HG03460 (cell line): Measurements from ENCODE around the gene UBN1.

Experiments
- ATAC-seq: cut with Tn5 transposase; IDR thresholded peaks from one replicate; pipeline ENCODE4 v1.9.1; 2021; ENCODE audit not compliant: unreplicated experiment

Gene UBN1

DNA sequence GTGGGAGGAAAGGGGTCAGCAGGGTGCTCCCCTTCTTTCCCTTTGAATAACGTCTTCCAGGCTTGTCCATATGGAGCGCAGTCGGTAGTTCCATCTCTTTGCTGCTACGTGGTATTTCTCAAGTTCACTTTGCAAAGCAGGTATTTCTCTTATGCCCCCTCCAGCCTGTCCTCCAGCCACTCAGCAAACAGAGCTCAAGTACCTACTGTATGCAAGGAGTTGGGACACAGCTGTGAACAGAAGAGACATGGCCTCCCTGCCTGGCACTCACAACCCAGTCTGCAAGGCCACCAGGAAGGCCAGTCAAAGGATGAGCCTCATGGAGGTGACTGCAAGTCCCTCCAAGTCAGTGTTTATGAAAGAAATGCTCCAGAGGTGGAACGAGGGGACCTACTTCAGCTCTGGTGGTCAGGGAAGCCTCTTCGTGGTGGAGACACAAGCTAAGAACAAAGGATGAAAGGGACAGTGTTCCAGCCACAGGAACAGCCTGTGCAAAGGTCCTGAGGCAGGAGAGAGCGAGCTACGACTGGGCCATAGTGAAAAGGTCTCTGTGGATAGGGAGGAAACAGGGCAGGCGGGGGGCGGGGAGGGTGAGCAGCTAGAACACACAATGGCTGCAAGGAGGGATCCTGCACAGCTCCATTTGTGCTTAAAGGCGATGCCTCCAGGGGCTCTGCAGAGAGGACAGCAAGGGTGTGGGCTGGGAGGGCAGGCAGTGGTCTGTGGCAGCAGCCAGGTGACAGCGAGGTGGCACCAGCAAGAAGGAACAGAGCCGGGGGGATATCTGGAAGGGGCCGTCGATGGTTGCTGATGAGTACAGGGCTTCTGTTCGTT lies 57.0 kb downstream of the UBN1 start:
- no peak for ATAC-seq

DNA sequence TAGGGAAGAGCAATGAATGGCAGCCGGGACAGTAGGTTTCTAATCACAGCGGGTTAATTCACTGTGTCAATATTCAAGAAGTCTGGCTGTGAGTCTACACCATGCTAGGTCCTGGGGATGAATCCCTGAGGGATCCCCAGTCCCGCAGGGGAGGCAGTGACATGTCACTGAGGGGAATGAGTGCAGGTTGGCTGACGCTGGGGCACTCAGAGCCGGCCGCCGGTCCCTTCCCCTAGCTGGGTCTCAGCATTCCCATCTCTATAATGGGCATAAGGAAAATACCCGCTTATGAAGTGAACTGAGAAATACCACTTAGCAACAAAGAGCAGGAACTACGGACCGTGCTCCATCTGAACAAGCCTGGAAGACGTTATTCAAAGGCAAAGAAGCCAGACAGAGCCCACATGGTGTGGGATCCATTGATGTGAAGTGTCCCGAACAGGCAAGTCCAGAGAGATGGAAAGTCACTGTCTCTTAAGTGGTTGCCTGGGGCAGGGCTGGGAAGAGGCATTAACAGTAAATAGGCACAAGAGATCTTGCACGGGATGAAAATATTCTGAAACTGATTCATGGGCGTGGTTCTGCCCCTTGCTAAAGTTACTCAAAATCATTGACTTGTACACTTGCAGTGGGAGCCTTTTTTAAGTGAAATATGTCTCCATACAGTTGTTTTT lies 57.8 kb downstream of the UBN1 start:
- no peak for ATAC-seq

DNA sequence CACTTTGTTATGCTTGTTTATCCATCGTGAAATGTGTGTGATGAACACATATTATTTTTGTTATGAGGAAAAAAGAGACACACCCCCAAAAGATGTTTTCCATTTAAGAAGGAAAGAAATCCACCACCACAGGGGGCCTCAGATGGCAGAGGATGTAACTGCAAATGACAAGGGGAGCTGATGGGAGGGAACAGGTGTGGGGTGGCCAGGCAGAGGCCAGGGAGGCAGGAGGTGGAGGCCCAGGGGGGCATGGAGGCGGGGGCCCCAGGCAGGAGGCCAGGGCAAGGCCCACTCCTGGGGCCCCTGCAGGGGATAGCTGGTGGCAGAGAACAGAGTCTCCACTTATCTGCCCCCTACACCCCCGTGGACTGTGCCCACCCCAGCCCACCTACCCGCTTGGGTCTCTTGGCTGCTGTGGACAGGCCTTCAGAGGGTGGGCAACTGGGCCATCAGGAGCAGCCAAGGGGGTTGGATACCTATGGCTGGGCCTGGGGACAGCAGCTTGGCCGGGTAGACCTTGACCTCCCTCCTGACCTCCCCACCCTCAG lies 61.6 kb downstream of the UBN1 start:
- no peak for ATAC-seq

DNA sequence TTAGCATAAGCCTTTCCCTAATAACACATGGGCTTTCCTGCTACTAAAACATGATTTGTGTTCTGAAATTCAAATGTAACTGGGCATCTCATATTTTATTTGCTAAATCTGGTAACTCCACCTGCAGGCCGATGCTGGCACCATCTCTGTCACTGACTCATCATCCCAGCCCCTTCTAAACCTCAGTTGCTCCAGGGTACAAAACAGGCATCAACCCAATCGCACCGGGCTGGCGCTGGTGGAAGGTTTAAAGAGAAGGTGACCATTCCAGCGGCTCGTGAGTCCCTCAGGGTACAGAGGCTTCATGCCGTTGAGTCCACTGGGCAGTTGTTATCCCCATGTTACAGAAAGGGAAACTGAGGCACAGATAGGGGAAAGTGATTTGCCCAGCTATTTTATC lies 62.5 kb downstream of the UBN1 start:
- ATAC-seq = no peak

DNA sequence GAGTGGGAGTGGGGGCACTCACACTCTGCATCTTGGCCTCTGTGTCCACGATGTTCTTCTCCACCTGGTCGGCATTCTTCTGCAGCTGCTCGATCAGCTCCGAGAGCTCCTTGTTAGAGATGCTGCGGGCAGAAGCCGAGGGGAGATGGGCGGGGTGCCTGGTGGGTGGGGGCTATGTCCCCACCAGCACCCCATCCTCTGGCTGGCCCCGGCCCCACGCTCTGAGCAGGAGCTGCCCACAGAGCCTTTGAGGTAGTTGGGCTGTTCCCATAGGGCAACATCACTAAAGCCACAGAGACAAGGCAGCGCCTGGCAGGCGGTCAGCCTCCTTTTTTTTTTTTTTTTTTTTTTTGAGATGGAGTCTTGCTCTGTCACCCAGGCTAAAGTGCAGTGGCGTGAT lies 63.5 kb downstream of the UBN1 start:
- no peak for ATAC-seq

DNA sequence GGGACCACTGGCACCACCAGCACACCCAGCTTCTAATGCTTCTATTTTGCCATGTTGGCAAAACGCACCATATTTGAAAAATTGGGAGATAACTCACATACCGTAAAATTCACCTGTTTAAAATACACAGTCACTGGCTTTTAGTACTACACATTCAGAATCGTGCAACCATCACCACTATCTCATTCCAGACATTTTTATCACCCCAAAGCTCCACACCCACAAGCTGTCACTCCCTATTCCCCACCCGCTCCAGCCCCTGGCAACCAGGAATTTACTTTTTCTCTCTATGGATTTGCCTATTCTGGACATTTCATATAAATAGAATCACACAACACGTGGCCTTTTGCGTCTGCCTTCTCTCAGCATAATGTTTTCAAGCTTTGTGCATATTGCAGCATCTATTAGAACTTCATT lies 64.7 kb downstream of the UBN1 start:
- ATAC-seq = no peak

DNA sequence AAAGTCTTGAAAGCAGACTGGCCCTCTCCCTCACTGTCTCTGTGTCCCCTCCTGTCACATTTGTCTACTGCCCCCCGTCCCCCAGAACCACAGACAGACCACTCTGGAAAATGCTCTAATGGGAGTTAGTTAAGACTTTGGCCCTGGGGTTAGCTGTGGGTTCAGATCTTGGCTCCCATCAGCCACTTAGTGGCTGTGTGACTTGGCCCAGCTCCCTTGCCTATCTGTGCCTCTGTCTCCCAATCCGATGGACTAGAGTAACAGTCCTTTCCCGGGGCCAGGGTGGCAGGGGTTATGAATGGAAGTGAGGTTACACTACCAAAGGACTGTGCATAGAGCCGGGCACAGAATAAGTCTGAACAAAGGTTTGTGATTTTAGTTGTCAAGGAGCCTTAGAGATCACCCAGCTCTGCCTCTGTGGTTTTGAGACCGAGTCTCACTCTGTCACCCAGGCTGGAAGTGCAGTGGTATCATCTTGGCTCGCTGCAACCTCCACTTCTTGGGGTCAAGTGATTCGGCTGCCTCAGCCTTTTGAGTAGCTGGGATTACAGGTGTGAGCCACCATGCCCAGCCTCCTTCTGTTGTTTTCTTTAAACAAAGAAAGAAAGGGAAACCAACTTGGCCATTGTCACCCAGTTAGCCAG lies 66.0 kb downstream of the UBN1 start:
- no peak for ATAC-seq

DNA sequence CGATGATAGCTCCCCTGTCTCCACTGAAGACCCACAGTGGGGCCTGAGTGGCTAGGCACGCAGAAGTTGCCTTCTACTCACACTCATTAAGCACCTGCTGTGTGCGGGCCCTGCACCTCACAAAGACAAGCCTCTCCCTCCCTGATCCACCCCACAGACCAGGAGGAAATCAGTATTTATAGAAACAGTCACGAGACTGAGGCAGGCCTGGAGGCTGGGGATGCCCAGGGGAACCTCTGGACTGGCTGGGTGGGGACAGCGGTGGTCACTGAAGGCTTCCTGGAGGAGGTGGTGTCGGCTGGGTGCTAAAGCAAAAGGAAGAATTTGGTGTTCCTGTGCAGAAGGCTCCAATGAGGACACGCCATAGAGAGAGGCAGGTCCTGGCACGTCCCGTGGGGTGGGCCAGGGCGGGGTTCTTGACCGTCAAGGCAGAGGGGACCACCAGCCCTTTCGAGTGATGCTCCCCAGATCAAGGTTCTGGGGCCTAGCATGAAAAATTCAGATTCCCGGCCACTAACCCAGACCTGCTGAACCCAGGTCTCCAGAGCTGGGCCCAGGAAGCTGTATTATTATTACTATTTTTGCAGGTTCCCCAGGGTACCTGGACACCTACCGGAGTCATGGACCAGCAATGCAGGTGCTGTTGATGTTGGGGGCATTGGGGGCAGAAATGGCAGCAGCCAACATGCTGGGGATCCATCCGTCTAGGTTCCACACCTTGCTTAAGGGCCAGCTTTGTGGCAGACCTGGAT lies 66.7 kb downstream of the UBN1 start:
- ATAC-seq = no peak

DNA sequence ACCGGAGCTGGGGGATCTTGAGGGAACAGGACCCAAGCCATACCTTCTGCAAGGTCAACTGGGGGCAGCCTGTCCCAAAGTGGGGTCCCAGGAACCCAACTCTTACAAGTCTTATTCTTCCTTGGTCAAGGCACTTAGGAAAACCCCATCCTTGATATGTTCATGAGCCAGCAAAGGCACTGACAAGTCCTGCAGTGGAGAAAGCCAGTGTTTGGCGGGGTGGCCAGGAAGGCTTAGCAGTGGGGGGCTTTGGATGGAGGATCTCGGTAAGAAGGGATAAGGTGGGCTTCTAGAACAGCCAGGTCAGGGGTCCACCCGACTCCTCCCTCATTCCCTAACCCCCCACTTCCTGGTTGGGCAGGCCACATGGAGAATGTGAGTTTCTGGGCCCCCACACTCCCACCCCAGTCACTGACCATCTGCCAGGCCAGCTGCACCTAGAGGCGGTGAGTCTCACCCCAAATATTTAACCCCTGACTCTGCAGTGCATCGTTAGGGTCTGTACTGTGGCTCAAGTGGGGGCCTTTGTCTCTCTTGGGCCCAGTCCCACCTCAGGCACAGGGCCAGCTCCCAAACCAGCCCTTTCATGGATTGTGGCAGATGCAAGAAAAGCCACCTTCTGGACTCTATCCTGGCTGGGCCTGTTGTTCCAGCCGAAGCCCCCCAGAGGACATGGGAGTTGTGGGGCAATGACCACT lies 67.4 kb downstream of the UBN1 start:
- ATAC-seq = no peak

DNA sequence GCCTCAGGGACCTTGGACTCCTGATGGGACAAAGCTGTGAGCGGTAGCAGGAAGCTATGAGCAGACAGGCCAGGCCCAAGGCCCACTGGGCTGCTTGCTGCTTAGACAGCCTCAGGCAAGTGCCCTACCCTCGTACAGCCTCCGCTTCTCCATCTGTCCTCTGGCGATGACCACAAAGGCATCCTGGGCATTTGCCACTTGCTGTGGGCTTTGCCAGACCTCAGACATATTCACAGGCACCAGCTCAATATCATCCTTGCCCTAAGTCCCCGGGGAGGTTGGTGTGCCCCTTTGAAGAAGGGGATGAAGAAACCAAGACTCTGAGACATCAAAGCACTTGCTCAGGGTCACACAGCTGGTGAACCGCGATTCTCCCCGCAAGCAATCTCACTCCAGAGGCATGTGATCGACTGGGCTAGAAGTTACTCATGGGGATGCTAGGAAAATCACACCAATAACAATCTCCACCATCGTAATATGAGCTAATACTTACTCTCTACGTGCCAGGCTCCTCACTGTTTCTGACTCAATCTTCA lies 68.0 kb downstream of the UBN1 start:
- no peak for ATAC-seq

DNA sequence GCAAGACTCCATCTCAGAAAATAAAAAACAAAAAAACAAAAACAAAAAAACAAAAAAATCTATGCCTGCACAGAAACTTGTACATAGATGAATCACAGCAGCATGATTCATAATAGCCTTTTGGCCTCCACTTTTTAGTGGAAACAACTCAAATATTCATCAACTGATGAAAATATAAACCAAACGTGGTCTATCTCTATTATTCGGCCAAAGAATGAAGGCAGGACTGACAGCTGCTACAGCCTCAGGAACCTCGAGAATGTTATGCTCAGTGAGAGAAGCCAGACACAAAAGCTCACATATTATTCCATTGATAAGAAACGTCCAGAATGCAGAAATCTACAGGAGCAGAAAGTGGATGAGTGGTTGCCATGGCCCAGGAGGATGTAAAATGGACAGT lies 69.8 kb downstream of the UBN1 start:
- no peak for ATAC-seq

DNA sequence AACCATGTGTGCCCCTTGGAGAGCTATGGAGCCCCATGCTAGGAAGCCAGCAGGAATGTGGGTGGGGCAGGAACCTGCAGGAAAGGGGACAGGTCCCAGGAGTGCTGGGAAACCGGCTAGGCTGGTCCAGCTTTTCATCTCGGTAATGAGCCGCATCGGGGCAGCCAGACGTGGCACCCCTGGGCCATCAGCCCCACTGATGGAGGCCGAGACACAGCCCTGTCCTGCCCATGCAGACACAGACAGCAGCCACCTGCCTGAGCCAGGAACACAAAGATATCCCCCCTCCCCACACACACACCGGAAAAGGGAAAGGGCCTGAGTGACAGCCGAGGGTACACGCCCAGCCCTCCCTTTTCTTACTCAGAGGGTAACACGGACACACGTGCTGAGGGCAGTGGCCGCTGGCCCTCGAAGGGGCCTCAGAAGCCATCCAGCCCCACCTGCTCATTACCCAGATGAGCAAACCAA lies 71.5 kb downstream of the UBN1 start:
- ATAC-seq = no peak

DNA sequence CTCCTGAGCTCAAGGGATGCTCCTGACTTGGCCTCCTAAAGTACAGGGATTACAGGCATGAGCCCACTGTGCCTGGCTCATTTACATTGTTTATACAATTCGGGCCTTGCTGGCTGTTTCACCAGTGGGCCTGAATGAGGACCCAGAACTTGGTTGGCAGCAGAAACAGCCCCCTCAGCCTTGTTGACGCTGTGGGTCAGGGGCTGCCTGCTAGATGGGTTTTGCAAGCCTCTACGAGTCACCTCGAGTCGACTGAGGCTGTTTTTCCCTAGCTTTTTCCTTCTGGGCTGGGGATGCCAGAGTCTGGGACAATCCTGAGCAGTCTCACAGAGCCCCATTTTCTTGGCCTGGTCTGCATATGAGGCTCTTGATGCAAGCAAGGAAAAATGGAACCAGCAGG lies 73.5 kb downstream of the UBN1 start:
- no peak for ATAC-seq

DNA sequence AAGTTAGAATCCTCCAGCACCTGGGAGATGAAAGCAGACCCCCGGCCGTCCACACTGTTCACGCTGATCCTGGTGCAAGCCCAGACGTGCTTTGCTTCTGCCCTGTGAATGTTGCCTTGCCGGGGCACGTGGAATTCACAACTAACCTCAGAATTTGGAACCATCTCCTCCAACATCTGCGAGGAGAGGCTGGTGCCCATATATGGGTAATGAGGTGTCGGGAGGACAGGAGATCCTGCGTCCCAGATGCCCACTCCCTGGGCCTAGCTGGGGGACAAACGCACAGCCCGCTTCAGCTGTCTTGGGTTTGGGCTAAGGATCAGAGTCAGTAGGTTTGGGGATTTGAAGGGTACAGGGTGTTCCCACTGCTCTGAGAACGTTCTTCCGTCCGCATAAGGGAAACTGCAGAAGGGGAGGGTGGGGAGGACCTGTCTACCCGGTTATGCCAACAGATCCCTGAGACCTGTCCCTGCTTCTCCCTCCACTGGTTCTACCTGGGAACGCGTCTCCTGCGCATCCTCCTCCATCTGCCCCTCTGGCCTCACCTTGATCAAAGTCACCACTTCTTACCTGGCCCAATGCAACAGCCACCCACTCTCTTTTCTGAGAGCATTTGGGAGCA lies 75.6 kb downstream of the UBN1 start:
- ATAC-seq = no peak

DNA sequence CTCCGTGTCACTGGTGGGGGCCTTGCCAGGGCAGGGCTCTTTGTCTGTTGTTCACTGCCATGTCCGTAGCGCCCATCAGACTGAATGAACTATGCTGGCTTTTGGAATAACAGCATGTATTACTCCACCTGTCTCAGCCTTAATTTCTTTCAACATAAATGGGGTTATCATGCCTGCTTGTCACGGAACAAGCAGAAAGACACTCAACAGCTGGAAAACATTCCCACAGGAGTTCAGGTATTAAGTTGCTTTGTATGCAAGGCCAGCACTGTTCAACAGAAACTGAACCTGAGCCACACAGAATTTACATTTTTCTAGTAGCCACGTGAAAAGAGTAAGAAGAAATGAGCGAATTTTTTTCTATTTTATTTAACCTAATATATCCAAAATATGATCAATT lies 76.6 kb downstream of the UBN1 start:
- no peak for ATAC-seq

DNA sequence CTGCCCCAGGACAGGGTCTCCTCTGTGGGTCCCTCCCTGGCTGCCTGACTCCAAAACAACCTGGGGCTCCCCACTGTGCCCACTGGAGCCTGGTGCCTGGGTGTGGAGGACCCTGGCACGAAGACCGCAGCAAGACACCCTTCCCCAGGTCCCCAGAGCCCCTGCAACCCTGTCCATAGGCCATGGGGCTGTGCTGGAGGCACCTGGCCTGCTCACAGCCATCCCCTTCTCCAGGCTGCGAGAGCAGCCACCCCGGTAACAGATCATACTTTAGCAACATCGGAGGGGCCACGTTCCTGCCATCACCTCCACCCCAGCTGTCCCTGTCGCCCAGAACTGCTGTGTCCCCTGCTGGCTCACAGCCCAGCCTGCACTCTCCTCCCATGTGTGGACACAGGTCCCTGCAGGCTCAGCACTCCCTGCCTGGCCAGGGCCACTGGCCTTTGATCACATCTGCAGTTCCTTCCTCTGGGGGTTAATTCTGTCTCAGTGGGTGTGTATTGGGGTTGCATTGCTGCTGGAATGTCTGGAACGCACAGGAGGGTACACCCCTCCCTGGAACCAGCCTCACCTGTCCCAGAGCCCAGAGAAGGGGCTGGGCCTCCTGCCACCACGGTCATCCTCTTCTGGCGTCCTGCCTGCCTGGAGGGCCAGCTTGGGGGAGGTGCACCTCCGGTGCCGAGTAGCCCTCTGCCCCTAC lies 77.5 kb downstream of the UBN1 start:
- ATAC-seq = no peak

DNA sequence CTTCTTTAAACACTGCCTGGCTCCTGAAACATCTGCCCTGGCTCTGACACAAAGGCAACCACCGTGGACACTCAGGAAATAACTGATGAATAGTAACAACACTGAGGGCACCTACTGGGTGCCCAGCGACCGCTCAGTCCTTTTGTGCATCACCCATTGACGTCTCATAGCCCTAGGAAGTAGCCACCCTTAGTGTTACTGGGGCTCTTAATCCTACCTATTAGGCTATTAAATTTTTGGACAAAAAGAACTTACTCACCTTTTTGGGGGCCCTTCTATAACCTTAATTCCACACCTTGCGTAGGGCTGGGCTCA lies 78.0 kb downstream of the UBN1 start:
- no peak for ATAC-seq

DNA sequence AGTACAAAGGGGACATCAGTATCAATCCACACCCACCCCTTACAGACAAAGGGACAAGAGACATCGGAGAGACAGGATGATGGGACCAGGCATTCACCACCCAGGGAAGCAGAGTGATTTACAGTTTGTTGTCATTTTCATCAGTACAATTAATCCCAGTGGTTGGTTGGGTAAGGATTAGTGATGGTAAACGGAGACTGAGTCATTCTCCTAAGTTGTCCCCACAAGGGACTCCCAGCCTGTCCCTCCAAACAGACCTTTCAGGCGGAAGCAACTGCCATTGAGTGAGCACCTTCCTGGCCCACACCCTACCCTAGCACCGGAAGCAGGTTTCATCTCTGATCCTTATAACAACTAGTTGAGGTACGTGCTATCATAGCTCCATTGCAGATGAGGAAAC lies 78.5 kb downstream of the UBN1 start:
- ATAC-seq = no peak

DNA sequence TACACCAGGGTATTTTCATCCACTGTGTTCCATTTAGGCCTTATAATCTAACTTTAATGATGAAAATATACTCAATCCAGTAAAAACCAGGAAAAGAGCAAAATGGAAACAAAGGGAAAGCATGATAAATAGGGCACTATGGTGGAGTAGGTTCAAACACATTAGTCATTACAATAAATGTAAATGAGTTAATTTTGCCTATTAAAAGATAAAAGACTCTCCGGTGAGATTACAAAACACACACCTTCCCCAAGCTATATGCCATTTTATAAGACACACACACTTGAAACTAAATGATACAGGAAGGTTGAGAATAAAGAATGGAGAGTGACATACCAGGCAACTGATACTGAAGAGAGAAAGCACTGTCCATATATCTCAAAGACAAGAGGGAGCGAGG lies 79.6 kb downstream of the UBN1 start:
- ATAC-seq = no peak
